HG03025 (cell line): ENCODE results near the gene WDR81.

Experiments used
- ATAC-seq: cut with Tn5 transposase; IDR thresholded peaks from one replicate; pipeline ENCODE4 v1.9.1; 2021; ENCODE audit warnings: mild to moderate bottlenecking, moderate library complexity; ENCODE audit not compliant: unreplicated experiment, low FRiP score

Gene WDR81

GRCh38 chr17:1774390-1775176 is 50.1 kb downstream of the WDR81 start:
- no peak for ATAC-seq

- no peak for ATAC-seq
Observed at GRCh38 chr17:1776328-1776727, 51.8 kb downstream of the WDR81 start.

GRCh38 chr17:1776857-1777256 is 52.4 kb downstream of the WDR81 start:
- ATAC-seq = no peak

GRCh38 chr17:1779571-1780131 is 55.1 kb downstream of the WDR81 start:
- ATAC-seq = no peak

GRCh38 chr17:1782171-1782567 is 57.7 kb downstream of the WDR81 start:
- no peak for ATAC-seq

GRCh38 chr17:1783271-1783670 is 58.8 kb downstream of the WDR81 start:
- no peak for ATAC-seq

GRCh38 chr17:1783834-1784611 is 59.5 kb downstream of the WDR81 start:
- ATAC-seq = no peak

GRCh38 chr17:1785930-1786329 is 61.4 kb downstream of the WDR81 start:
- ATAC-seq = no peak

- ATAC-seq = no peak
Observed at GRCh38 chr17:1786708-1787107, 62.2 kb downstream of the WDR81 start.

GRCh38 chr17:1787301-1787902 is 62.9 kb downstream of the WDR81 start:
- ATAC-seq = no peak
